Endothelial cell of hepatic sinusoid (primary cell): ENCODE data around the gene VIM.

Experiments used
- in situ Hi-C: cut with HindIII; loops from 2 replicates; pipeline ENCODE4 v1.10.0; 2017; ENCODE audit warnings: low sequenced_read_pairs

Gene VIM

GRCh38 chr10:17209302-17209701 lies 18.7 kb upstream of the VIM start:
- in situ Hi-C loops = no loop called here

- in situ Hi-C loops = no loop called here
These were observed 18.2 kb upstream of the VIM start for GRCh38 chr10:17209881-17210280.

- in situ Hi-C loops = no loop called here
These were observed 17.7 kb upstream of the VIM start for GRCh38 chr10:17210361-17210760.

- in situ Hi-C loops = no loop called here
These were observed 15.2 kb upstream of the VIM start for GRCh38 chr10:17212802-17213221.

- in situ Hi-C loops = no loop called here
These were observed 14.2 kb upstream of the VIM start for GRCh38 chr10:17213646-17214349.

- in situ Hi-C loops = no loop called here
These were observed 13.5 kb upstream of the VIM start for GRCh38 chr10:17214526-17214925.

GRCh38 chr10:17214971-17215781 lies 12.9 kb upstream of the VIM start:
- in situ Hi-C loops = no loop called here

GRCh38 chr10:17215782-17216122 lies 12.3 kb upstream of the VIM start:
- in situ Hi-C loops = no loop called here

GRCh38 chr10:17216217-17216900 lies 11.7 kb upstream of the VIM start:
- in situ Hi-C loops = no loop called here

- in situ Hi-C loops = no loop called here
These were observed 11.1 kb upstream of the VIM start for GRCh38 chr10:17216901-17217395.

- in situ Hi-C loops = no loop called here
These were observed 10.3 kb upstream of the VIM start for GRCh38 chr10:17217631-17218232.

GRCh38 chr10:17219024-17219423 lies 9.0 kb upstream of the VIM start:
- in situ Hi-C loops = no loop called here

- in situ Hi-C loops = no loop called here
These were observed 7.4 kb upstream of the VIM start for GRCh38 chr10:17220652-17221100.

- in situ Hi-C loops = no loop called here
These were observed 5.7 kb upstream of the VIM start for GRCh38 chr10:17222329-17222728.

- in situ Hi-C loops = no loop called here
These were observed 2.2 kb upstream of the VIM start for GRCh38 chr10:17225808-17226207.

- in situ Hi-C loops = no loop called here
These were observed 1.1 kb upstream of the VIM start for GRCh38 chr10:17226891-17227303.

- in situ Hi-C loops = no loop called here
These were observed 512 bp upstream of the VIM start for GRCh38 chr10:17227367-17228090.

GRCh38 chr10:17229016-17229716 lies 1.1 kb downstream of the VIM start:
- in situ Hi-C loops = no loop called here

- in situ Hi-C loops = no loop called here
These were observed 1.6 kb downstream of the VIM start for GRCh38 chr10:17229717-17229966.

GRCh38 chr10:17229967-17230682 lies 2.1 kb downstream of the VIM start:
- in situ Hi-C loops = no loop called here
